GM21367 (cell line): ENCODE data around the gene PTPN1.
A peak's percentile ranks its signal among the peaks of the same experiment; 100 is the strongest.
"Not testable (repeated sequence)": the region's sequence is repeated elsewhere in the genome, so short reads cannot be mapped to it uniquely, and the experiment has no call there.

Experiments used
- ATAC-seq: cut with Tn5 transposase; IDR thresholded peaks from one replicate; pipeline ENCODE4 v1.9.1; 2021; ENCODE audit not compliant: unreplicated experiment

PTPN1 gene

DNA sequence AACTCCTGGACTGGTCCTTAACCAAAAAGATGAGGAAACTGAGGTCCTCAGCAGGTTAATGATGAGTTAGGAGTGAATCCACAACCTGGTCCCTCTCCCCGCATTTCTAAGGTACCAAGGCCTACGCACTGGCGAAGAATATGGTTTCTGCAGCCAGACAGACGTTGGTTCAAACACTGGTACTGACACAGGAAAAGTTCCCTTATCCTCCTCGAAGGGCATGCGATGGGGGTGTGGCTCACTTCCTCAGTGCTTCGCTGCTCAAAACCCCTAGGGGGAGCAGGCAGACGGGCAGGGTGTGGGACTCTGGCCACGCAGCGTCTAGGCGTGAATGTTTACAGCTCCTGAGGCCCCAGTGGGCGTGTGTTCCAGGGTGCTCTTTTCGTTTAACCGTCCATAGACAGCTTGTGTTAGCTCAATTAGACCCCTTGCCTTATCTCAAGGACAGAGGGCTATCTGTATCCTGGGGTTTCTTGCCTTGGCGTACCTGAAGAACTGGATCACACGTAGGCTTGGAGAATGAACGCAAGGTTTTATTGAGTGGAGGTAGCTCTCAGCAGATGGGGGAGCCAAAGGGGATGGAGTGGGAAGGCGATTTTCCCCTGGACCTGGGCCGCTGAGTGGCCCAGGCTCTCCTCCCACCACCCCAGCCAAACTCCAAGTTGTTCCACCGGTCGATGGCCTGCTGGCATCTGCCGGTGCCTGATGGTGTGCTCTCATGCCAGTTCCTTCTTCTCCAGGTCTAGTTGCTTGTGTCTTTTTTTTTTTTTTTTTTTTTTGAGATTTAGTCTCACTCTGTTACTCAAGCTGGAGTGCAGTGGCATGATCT lies 31.8 kb upstream of the PTPN1 start:
- ATAC-seq, result peak; percentile 59

DNA sequence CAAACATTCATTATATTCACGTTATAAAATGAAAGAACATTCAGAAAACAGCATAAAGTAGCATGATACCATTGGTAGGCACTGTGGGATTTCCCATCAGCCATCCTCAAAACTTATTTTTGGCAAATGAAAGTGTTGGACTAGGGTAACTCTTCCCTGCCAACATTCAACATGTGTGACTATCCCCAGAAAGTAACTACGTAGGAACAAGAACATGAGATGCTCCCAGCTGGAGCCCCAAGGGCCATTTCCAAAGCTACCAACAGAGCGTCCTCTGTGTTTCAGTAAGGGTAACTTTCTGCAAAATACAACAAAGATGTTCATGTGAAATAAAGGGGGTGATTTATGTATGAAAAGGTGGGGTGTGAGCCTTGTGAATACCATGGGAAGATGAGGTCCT lies 28.4 kb upstream of the PTPN1 start:
- no peak for ATAC-seq

DNA sequence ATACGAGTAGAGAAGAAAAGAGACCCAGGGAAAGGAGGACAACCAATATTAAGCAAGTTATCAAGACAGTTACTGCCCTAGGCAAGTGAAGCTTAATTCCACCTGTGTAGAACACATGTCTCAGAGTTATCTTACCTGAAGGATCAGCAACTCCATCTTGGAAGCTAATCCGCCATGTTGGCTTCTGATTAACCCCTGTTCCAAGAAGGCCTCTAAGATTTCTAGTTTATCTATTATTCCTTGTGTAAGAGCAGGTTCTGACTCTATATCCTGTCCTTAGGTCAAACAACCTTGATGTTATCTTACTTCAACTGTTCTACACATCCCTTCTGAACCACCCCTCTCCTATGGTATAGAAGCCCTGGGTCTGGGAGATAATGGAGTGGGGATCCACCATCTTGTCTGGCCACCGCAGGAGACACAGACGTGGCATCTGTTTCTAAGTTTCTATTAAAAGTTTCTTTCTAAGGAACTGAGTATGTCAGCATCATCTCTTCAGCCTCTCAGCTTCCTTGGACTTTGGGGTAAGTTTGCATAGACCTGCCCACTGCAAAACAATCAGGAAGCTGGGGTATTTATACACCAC lies 27.7 kb upstream of the PTPN1 start:
- ATAC-seq, result no peak

DNA sequence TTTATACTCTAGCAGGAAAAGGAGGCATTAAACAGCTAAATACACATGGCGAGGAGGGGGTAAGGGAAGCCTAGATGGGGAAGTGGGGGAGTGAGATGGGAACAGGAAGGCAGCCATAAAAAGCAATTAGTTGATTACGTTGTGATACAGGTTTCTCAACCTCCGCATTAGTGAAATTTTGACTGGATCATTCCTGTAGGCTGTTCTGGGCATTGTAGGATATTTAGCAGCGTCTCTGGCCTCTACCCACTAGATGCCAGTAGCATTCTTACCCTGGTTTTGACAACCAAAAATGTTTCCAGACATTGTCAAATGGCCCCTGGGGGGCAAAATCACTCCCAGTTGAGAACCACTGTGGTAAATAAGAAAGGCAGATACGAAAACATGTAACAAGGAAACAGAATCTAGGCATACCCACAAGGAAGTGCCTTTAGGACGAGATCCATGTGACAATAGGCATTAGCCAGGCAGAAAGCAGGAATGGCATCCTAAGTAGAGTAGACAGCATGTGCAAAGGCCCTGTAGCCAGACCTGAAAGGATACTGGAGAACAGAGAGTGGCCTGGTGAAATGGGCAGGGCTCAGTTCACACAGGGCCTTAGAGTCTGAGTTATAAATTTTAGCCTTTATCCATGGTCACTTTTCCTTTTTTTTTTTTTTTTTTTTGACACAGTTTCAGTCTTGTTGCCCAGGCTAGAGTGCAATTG lies 25.8 kb upstream of the PTPN1 start:
- ATAC-seq, result no peak

DNA sequence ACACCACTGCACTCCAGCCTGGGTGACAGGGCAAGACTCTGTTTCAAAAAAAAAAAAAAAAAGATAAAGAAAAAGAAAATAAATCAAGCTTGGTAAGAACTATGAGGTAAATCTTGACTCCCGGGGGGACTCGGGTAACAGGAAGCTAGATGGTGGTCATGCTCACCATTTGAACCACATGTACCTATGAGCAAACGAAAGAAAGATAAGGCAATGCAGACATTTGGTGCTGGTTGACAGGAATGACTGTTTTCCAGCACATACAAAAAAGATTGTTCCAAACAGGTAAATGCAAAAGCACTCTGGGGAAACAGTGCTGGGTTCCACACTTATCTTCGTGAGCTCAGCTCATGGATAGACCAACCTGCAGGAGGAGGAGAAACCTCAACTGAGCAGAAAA lies 22.8 kb upstream of the PTPN1 start:
- ATAC-seq, result no peak

DNA sequence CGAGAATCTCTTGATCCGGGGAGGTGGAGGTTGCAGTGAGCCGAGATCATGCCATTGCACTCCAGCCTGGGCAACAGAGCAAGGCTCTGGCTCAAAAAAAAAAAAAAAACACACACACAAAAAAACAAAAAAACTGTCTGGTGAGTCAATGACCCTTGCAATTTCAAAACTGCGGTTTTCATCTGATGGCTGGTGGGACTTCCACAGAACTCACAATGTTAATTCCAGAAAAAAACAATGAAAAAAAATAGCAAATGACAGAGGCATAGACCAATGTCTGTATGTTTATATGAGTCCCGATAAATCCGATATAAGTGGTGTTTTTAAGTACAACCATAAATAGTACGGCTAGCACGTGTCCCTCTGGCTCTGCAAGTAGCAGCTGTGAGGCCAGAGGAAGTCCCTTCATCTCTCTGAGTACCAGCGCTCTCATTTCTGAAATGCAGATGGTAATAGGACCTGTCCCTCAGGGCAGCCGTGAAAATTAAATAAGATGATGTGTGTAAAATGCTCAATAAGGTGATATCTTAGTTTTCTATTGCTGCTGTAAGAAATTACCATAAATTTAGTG lies 21.9 kb upstream of the PTPN1 start:
- no peak for ATAC-seq

DNA sequence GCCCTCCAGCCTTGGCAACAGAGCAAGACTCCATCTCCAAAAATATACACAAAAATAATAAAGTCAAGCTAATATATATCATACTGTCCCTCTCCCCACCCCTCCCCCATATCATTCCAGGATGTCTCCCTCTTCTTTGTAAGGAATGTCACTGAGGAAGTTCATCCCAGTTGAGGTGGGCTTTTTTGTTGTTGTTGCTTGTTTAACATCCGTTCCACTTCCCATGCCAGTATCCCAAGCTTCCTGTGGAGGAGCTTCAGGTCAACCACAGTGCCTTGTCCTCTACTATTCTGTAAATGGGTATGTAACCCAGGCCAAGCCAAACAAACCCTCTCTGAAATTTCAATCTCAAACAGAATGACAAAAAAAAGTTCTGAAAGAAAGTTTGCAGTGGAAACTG lies 19.0 kb upstream of the PTPN1 start:
- ATAC-seq, result no peak

DNA sequence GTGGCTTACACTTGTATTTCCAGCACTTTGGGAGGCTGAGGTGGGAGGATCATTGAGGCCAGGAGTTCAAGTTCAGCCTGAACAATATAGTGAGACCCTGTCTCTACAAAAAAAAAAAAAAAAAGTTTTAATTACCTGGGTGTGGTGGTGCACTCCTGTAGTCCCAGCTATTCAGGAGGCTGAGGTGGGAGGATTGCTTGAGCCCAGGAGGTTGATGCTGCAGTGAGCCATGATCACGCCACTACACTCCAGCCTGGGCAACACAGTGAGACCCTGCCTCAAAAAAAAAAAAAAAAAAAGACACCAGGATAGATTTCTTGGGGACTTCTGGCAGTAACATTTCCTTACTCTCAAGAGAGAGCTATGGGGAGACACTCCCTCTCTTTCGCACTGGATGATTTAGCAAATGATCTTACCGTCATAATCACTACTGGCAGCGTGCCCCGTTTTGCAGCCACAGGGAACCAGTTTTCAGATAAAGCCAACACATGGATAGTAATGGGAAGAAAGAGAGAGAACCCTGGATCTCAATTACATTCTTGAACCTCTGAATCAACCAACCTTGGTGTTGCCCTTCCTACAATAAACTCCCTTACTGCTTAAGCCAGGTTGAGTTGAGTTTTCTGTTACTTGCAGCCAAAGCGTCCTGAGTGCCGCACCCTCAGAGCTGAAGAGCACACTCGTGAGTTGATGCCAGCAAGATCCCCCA lies 18.1 kb upstream of the PTPN1 start:
- ATAC-seq, result no peak

DNA sequence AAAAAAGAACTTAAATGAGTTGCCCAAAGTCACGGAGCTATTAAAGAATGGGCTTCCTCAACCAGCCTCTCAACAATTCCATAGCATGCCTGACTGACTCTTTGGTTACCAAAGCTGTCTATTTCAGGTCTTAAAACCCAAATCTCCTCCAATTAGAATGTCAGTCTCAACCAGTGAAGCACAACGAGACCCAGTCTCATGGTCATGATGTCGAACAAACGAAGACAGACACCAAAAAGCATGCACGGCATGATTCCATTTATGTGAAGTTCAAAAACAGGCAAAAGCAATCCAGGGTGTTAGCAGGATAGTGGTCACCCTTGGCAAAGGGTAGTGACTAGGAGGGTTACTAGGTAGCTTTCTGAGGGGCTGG lies 16.3 kb upstream of the PTPN1 start:
- no peak for ATAC-seq

DNA sequence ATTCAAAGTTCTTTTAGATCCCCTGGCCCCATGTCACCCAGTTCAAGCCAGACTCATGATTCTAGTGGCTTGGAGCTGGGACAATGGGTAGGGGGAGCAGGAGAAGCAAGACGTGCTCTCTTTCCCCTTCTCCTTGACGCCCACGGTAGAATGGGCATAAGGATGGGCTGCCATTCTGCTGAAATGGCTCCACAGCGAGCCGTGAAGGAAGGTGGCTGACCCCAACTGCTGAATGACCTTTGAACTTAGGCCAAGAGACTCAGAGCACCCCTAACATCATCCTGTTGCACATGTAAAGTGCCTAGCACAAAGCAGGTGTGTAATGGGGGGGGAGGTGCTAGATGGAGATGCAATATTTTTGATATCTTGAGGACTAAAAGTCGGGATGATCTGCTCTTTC lies 15.8 kb upstream of the PTPN1 start:
- no peak for ATAC-seq

DNA sequence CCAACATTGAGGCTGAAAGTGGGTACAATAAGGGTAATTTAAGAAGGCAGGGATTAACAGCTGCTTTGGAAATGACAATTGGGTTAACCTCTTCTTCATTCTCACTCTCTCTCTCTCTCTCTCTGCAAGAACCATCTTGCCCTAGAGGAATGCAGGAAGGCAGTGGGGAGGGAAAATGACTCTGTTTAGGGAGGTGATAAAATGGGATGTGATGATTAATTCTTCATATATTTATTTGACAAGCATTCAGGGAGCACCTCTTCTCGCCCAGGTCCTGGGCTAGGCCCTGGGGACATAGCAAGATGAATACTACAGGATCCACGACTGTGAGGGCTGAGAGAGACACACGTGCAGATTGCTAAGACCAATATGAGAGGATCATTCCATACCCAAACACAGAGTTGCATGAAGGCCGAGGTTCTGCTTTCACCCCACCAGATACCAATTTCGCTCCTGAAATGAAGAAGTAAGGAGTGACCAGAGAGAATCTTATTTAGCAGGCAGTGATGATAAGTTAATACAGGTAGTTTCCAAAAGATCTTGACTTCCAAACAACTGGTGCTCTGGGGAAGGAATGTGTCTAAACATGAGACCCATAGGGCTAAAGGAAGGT lies 13.3 kb upstream of the PTPN1 start:
- no peak for ATAC-seq

DNA sequence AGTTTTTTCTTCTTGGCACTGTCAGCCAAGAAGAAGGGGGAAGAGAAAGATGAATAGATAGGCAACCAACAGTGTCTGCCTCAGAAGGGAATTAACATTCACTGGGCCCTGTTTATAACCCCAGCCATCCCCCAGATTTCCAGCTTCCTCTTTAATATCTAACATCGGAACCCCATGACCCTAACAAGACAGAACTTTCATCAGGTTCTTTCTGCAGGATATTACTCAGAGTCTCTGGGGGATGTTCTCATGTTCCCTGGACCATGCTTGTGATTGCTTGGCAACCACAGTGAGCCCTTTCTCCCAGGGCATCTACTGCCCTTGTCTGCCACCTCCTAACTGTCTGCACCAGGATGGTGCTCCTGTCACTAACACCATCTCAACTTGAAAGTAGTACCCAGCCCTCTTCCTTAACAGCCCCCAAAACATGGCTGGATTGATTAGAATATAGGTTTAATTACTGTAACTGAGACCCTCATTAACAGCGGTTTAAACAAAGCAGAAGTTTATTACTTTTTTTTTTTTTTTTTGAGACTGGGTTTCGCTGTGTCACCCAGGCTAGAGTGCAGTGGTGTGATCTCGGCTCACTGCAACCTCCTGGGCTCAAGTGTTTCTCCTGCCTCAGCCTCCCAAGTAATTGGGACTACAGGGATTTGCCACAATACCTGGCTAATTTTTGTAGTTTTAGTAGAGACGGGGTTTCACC lies 12.0 kb upstream of the PTPN1 start:
- no peak for ATAC-seq

DNA sequence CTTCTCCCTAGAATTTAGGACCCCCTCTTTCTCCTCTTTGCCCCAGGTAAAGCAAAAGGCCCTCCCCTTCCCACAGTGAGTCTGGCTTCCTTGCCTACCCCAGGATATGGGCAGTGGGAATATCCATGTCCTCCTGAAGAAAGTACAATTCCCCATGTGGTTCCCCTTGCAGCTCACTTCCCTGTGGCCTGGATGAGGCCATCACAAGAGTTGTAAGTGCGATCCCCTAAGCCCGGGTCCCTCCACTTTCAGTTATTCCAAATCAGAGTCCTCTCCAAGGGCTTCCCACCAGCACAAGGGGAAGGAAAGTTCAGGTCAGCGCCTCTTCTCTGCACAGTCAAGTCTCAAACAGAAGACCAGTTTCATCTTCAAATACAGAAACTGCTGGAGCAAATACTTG lies 10.2 kb upstream of the PTPN1 start:
- no peak for ATAC-seq

DNA sequence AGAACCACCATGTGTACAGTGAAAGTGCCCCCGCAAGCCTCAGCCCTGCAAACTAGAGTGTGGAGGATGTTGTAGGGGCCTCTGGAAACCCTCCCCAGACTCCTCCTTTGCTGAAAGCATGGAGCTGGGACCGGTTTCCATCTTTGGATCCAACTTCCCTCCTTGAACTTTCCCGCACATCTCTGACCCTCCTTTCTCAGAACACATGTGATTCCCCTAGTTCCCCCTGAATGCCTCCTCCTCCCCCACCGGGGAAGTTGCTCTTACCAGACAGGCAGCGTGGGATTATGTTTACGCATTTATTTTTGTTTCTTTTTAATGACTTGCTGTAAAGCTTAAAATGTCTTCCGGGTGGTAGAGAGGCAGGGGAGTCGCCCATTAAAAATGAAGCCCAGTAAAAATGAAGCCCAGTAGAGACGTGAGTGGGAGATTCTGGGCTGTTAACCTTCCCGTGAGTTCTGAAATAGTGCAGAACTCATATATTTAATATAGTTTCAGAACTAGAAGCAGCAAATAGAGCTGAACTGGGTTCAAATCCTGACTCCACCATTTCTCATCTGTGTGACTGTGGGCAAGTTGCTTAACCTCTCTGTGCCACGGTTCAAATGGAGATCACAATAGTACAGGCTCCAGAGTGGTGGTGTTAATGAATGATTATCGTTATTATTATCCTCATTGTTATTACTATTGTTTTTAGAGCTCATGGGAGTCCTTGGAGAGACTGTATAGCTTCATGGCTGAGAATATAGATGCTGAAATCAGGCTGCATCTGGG lies 8.0 kb upstream of the PTPN1 start:
- ATAC-seq, result no peak

DNA sequence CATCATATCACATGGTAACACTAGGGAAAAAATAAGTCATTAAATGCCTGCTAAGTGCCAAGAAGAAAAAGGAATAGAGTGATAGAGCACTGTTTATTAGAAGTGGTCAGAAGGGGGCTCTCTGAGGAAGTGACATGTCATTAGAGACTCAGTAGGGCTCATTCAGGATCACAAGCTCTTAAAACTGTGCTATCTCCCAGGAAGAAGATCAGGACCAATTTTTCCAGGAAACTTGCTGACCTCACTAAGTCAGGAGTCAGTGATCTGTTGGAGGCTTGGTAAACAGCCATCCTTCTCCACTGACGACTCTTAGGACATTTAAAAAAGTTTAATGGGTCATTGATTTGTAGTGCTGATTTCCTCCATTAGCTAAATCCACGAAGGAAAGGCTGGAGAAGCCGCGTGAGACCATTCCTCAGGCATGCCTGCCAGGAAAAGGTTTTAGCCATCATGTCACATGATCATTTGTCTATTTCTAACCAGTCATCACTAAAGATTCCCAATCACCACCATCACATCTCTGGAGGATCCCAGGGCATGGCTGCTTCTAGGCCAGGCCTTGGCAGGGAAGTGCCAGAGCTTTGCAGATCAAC lies 5.9 kb upstream of the PTPN1 start:
- no peak for ATAC-seq

DNA sequence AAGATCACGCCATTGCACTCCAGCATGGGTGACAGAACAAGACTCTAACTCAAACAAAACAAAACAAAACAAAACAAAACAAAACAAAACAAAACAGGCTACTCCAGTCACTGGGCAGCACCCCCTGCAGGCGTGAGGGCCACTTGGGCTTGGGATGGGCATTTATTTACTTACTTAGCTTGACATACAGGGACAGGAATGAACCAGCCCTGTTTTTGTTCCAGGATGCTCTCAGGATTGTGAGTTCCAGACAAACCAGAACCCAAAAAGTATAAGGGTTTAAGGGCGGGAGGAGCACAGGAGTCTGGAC lies 4.0 kb upstream of the PTPN1 start:
- ATAC-seq, result no peak

DNA sequence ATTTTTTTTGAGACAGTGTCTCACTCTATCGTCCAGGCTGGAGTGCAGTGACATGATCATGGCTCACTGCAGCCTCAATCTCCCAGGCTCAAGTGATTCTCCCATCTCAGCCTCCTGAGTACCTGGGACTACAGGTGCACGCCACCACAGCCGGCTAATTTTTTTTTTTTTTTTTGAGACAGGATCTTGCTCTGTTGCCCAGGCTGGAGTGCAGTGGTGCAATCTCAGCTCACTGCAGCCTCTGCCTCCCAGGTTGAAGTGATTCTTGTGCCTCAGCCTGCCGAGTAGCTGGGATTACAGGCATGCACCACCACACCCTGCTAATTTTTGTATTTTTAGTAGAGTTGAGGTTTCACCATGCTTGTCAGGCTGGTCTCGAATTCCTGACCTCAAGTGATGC lies 2.4 kb upstream of the PTPN1 start:
- not testable (repeated sequence) for ATAC-seq

DNA sequence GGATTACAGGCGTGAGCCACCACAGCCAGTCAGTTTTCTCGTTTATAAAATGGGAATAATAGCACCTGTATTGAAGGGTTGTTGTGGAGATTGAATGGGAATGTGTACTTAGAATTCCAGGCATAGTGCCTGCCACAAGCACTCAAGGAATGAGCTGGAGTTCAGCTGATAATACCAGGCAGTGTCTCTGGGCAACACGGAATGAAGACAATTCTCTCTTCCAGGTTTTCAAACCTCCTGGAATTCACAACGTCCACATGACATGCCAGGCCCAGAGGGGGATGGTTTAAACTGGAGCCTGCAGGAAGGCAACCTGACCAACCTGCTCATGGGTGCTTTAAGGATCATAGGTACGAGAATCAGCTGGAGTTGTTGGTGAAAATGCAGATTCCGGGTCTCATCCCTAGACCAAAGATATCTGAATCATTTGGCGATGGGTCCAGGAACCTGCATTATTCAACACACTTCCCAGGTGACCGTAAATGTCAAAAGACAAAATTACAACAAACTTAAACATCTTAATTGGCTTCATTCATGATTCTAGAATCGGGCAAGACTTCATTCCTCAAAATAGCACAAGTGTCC lies 1.9 kb upstream of the PTPN1 start:
- ATAC-seq, result no peak
